Activated CD8-positive, alpha-beta memory T cell treated with anti-CD3 and anti-CD28 coated beads, Interleukin-2, amount 10 ng/mL, durations not matched to agents 7 days and 5 days (primary cell): ENCODE measurements around the gene PRG2. TPM values are rescaled to one million over a fixed set of nuclear protein-coding genes. Genes with fewer than 3 reads are reported as not detected.

Source experiments
- ATAC-seq: fragments of 150-1000 bp; cut with Tn5 transposase; one replicate; pipeline ENCODE4 v1.10.0; 2021; ENCODE audit warnings: moderate library complexity
- CTCF ChIA-PET: fragments of 350-600 bp; sonication (Branson Sonifier 250); formaldehyde crosslinking; loops from one replicate; lab custom pipeline; 2021; ENCODE audit warnings: antibody characterized with exemption; lab: Charles Lee
- DNase-seq: peaks from one replicate; pipeline ENCODE4 v3.0.0-alpha.2; 2020
- H3K27ac Mint-ChIP-seq: one replicate; pipeline ENCODE4 v1.8.0; 2021; ENCODE audit warnings: mild to moderate bottlenecking, mixed read lengths
- H3K27me3 Mint-ChIP-seq: one replicate; pipeline ENCODE4 v1.8.0; 2021; ENCODE audit warnings: mixed read lengths
- H3K36me3 Mint-ChIP-seq: one replicate; pipeline ENCODE4 v1.8.0; 2021; ENCODE audit warnings: mild to moderate bottlenecking, mixed read lengths
- H3K4me1 Mint-ChIP-seq: one replicate; pipeline ENCODE4 v1.8.0; 2021; ENCODE audit warnings: mixed read lengths
- H3K4me3 Mint-ChIP-seq: one replicate; pipeline ENCODE4 v1.8.0; 2021; ENCODE audit warnings: mild to moderate bottlenecking, moderate library complexity, mixed read lengths
- H3K9me3 Mint-ChIP-seq: one replicate; pipeline ENCODE4 v1.8.0; 2022; ENCODE audit warnings: low read depth, mixed read lengths
- total RNA-seq, 2 experiments: library from RNA; stranded (reverse); gene quantifications; one replicate each; pipeline ENCODE4 v1.2.3, GENCODE V29; 2021

Gene PRG2
- total RNA-seq, 2 experiments from 2014 or later, result 0.59 to 0.79 TPM

GRCh38 chr11:57426929-57427726, 36.7 kb upstream of the PRG2 start, which contains the start of gene SLC43A3:
Gene SLC43A3 (minus strand): TSS chr11:57427121. CDS start chr11:57426172, 949 bp downstream.
- Mint-ChIP-seq H3K27ac (peak within 1 kb of the TSS; percentile 85), H3K27me3 (peaks cover 8% of the 10 kb centered on the region), H3K9me3 (no peaks in the 10 kb centered on the region), H3K4me3 (peak within 1 kb of the TSS; percentile 85), H3K4me1 (peaks cover 53% of the 10 kb centered on the region), H3K36me3 (peaks cover 39% of the 10 kb centered on the region)
- CTCF ChIA-PET, result interaction anchor here (1.0 to 2.5 kb wide), 7 partner anchors 14 to 141 kb away, joined by 3 to 20 read pairs (median 4); partner anchors contain the start of genes SLC43A1 and UBE2L6
- ATAC-seq (peak; percentile 70), DNase-seq (peak; percentile 85)

- H3K4me1 Mint-ChIP-seq, result peaks cover 56% of the 10 kb centered on the region
Observed at GRCh38 chr11:57426439-57426928, 36.0 kb upstream of the PRG2 start.

GRCh38 chr11:57425565-57426438, 35.4 kb upstream of the PRG2 start:
- peaks cover 51% of the 10 kb centered on the region for H3K36me3 Mint-ChIP-seq
- H3K4me1 Mint-ChIP-seq, result peaks cover 56% of the 10 kb centered on the region
- H3K9me3 Mint-ChIP-seq, result no peaks in the 10 kb centered on the region
- peaks cover 8% of the 10 kb centered on the region for H3K27me3 Mint-ChIP-seq
- H3K4me3 Mint-ChIP-seq, result peak overlapping the region; percentile 85
- DNase-seq, result peak; percentile 45
- CTCF ChIA-PET, result interaction anchor here (1.0 to 4.7 kb wide), 7 partner anchors 32 to 102 kb away, joined by 3 to 28 read pairs (median 6); partner anchors contain the start of gene SLC43A1
- ATAC-seq, result no peak
- H3K27ac Mint-ChIP-seq, result peak overlapping the region; percentile 85

More at GRCh38 chr11:57426439-57426928, 36.0 kb upstream of the PRG2 start:
- peak overlapping the region; percentile 85 for H3K27ac Mint-ChIP-seq
- DNase-seq (no peak), ATAC-seq (no peak)
- CTCF ChIA-PET, result interaction anchor here (1.0 to 2.5 kb wide), 5 partner anchors 14 to 101 kb away, joined by 3 to 20 read pairs (median 4); partner anchors contain the start of gene SLC43A1
- H3K4me3 Mint-ChIP-seq, result peak overlapping the region; percentile 85
- no peaks in the 10 kb centered on the region for H3K9me3 Mint-ChIP-seq
- H3K36me3 Mint-ChIP-seq, result peaks cover 44% of the 10 kb centered on the region
- peaks cover 8% of the 10 kb centered on the region for H3K27me3 Mint-ChIP-seq

- H3K4me3 Mint-ChIP-seq, result peak overlapping the region; percentile 85
- peaks cover 62% of the 10 kb centered on the region for H3K4me1 Mint-ChIP-seq
- CTCF ChIA-PET, result interaction anchor here (0.6 to 4.7 kb wide), 7 partner anchors 32 to 296 kb away, joined by 3 to 28 read pairs (median 4); no protein-coding TSS in a partner anchor
- ATAC-seq, result peak; percentile 92
- H3K27me3 Mint-ChIP-seq, result peaks cover 8% of the 10 kb centered on the region
- H3K27ac Mint-ChIP-seq, result peak overlapping the region; percentile 85
- peak; percentile 97 for DNase-seq
- peaks cover 58% of the 10 kb centered on the region for H3K36me3 Mint-ChIP-seq
- no peaks in the 10 kb centered on the region for H3K9me3 Mint-ChIP-seq
Observed at GRCh38 chr11:57424792-57425564, 34.5 kb upstream of the PRG2 start.

- no peaks in the 10 kb centered on the region for H3K9me3 Mint-ChIP-seq
- no peak for ATAC-seq
- peaks cover 64% of the 10 kb centered on the region for H3K4me1 Mint-ChIP-seq
- peak overlapping the region; percentile 85 for H3K4me3 Mint-ChIP-seq
- H3K27me3 Mint-ChIP-seq, result peaks cover 8% of the 10 kb centered on the region
- peaks cover 61% of the 10 kb centered on the region for H3K36me3 Mint-ChIP-seq
- CTCF ChIA-PET, result interaction anchor here (0.6 to 4.7 kb wide), 6 partner anchors 33 to 297 kb away, joined by 3 to 28 read pairs (median 5); no protein-coding TSS in a partner anchor
- H3K27ac Mint-ChIP-seq, result peak overlapping the region; percentile 85
- DNase-seq, result no peak
Observed at GRCh38 chr11:57424137-57424791, 33.8 kb upstream of the PRG2 start.

GRCh38 chr11:57422669-57423068, 32.2 kb upstream of the PRG2 start:
- no peaks in the 10 kb centered on the region for H3K27me3 Mint-ChIP-seq
- H3K36me3 Mint-ChIP-seq, result peaks cover 71% of the 10 kb centered on the region
- no peak overlapping the region for H3K4me3 Mint-ChIP-seq
- ATAC-seq, result no peak
- no peaks in the 10 kb centered on the region for H3K9me3 Mint-ChIP-seq
- H3K27ac Mint-ChIP-seq, result peak overlapping the region; percentile 62
- no peak for DNase-seq
- peaks cover 68% of the 10 kb centered on the region for H3K4me1 Mint-ChIP-seq
- CTCF ChIA-PET, result interaction anchor here (4.7 kb wide), 1 partner anchor 35 kb away, joined by 28 read pairs; no protein-coding TSS in a partner anchor

GRCh38 chr11:57421805-57422204, 31.4 kb upstream of the PRG2 start:
- Mint-ChIP-seq H3K4me1 (peaks cover 64% of the 10 kb centered on the region), H3K27ac (peak overlapping the region; percentile 59), H3K36me3 (peaks cover 79% of the 10 kb centered on the region)

GRCh38 chr11:57421066-57421465, 30.6 kb upstream of the PRG2 start:
- H3K4me1 Mint-ChIP-seq, result peaks cover 60% of the 10 kb centered on the region
- H3K27ac Mint-ChIP-seq, result no peak overlapping the region

More at GRCh38 chr11:57421805-57422204, 31.4 kb upstream of the PRG2 start:
- CTCF ChIA-PET, result interaction anchor here (4.7 kb wide), 1 partner anchor 36 kb away, joined by 28 read pairs; no protein-coding TSS in a partner anchor
- no peaks in the 10 kb centered on the region for H3K27me3 Mint-ChIP-seq
- H3K4me3 Mint-ChIP-seq, result no peak overlapping the region
- no peak for DNase-seq
- ATAC-seq, result no peak
- no peaks in the 10 kb centered on the region for H3K9me3 Mint-ChIP-seq

GRCh38 chr11:57419146-57419545, 28.7 kb upstream of the PRG2 start:
- H3K4me3 Mint-ChIP-seq, result no peak overlapping the region
- DNase-seq, result no peak
- peaks cover 79% of the 10 kb centered on the region for H3K36me3 Mint-ChIP-seq
- H3K27ac Mint-ChIP-seq, result no peak overlapping the region
- H3K9me3 Mint-ChIP-seq, result no peaks in the 10 kb centered on the region
- CTCF ChIA-PET, result interaction anchor here (1.4 kb wide), 1 partner anchor 74 kb away, joined by 4 read pairs; no protein-coding TSS in a partner anchor
- H3K27me3 Mint-ChIP-seq, result no peaks in the 10 kb centered on the region
- no peak for ATAC-seq
- H3K4me1 Mint-ChIP-seq, result peaks cover 46% of the 10 kb centered on the region

More at GRCh38 chr11:57421066-57421465, 30.6 kb upstream of the PRG2 start:
- CTCF ChIA-PET, result interaction anchor here (1.0 to 4.7 kb wide), 2 partner anchors 36 to 39 kb away, joined by 3 to 28 read pairs; partner anchors contain the start of gene RTN4RL2
- no peak for DNase-seq
- Mint-ChIP-seq H3K9me3 (no peaks in the 10 kb centered on the region), H3K4me3 (no peak overlapping the region), H3K36me3 (peaks cover 79% of the 10 kb centered on the region), H3K27me3 (no peaks in the 10 kb centered on the region)
- no peak for ATAC-seq

- Mint-ChIP-seq H3K36me3 (peaks cover 79% of the 10 kb centered on the region), H3K27ac (no peak overlapping the region), H3K4me3 (no peak overlapping the region), H3K27me3 (no peaks in the 10 kb centered on the region), H3K9me3 (no peaks in the 10 kb centered on the region), H3K4me1 (peaks cover 43% of the 10 kb centered on the region)
- no peak for DNase-seq
- no peak for ATAC-seq
- CTCF ChIA-PET, result interaction anchor here (1.4 kb wide), 1 partner anchor 40 kb away, joined by 5 read pairs; no protein-coding TSS in a partner anchor
Observed at GRCh38 chr11:57418131-57418530, 27.7 kb upstream of the PRG2 start.

GRCh38 chr11:57417056-57417455, 26.6 kb upstream of the PRG2 start:
- DNase-seq, result no peak
- H3K4me1 Mint-ChIP-seq, result peaks cover 33% of the 10 kb centered on the region
- no peak for ATAC-seq
- CTCF ChIA-PET, result interaction anchor here (1.4 kb wide), 1 partner anchor 41 kb away, joined by 5 read pairs; no protein-coding TSS in a partner anchor
- H3K36me3 Mint-ChIP-seq, result peaks cover 74% of the 10 kb centered on the region
- H3K9me3 Mint-ChIP-seq, result no peaks in the 10 kb centered on the region
- no peak overlapping the region for H3K4me3 Mint-ChIP-seq
- no peaks in the 10 kb centered on the region for H3K27me3 Mint-ChIP-seq
- H3K27ac Mint-ChIP-seq, result no peak overlapping the region
